GM21515 (cell line): ENCODE measurements around the gene PIERCE2.
"Not testable (repeated sequence)": the region's sequence is repeated elsewhere in the genome, so short reads cannot be mapped to it uniquely, and the experiment has no call there.

Experiments
- ATAC-seq: cut with Tn5 transposase; IDR thresholded peaks from one replicate; pipeline ENCODE4 v1.9.1; 2021; ENCODE audit not compliant: unreplicated experiment

PIERCE2 gene

GRCh38 chr15:55422089-55422488, 13.8 kb downstream of the PIERCE2 start:
- no peak for ATAC-seq

GRCh38 chr15:55434989-55435825, 26.9 kb downstream of the PIERCE2 start:
- peak; percentile 75 for ATAC-seq

DNA sequence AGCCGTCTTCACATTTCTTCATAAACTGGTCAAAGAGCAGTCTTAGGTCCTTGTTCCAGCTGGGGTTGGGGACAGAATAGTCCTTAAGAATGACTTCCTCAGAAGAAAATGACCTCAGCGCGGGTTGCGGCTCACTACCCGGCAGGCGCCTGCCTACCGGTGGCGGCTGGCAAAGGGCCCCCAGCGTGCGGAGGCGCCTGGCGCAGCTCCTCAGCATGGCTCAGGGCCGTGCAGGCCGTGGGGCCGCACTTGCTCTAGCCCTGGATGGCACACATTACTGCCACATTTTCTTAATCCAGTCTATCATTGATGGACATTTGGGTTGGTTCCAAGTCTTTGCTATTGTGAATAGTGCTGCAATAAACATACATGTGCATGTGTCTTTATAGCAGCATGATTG, 34.8 kb downstream of the PIERCE2 start:
- ATAC-seq, result not testable (repeated sequence)

DNA sequence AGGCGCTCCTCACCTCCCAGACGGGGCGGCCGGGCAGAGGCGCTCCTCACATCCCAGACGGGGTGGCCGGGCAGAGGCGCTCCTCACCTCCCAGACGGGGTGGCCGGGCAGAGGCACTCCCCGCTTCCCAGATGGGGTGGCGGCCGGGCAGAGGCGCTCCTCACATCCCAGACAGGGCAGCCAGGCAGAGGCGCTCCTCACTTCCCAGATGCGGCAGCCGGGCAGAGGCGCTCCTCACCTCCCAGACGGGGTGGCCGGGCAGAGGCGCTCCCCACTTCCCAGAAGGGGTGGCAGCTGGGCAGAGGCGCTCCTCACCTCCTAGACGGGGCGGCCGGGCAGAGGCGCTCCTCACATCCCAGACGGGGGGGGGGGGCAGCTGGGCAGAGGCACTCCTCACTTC, 37.6 kb downstream of the PIERCE2 start:
- ATAC-seq, result not testable (repeated sequence)

GRCh38 chr15:55446379-55447029, 38.2 kb downstream of the PIERCE2 start:
- not testable (repeated sequence) for ATAC-seq

- not testable (repeated sequence) for ATAC-seq
Measured at GRCh38 chr15:55447030-55447394, 38.7 kb downstream of the PIERCE2 start.

DNA sequence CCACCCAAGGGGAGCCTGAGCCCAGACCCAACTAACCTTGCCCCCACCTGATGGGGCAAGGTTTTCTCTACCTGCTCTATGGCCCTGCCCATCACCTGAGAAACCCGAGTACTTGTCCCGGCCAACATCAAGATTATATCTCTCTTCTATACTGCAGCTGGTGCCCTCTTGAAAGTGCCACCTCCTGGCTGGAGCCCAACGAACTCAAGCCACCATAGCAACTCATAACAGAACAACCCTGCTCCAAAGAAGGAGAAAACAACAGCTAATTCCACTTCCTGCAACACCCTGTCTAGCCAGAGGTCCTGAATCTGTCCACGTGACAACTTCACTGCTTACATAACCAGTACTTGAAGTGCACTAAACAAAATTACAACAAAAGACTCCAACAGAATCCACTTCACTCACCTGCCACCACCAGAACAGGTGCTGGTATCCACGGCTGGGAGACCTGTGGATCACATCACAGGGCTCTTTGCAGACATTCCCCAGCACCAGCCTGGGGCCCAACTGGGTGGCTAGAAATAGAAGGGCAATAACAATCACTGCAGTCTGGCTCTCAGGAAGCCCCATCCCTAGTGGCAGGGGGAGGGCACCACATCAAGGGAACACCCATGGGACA, 49.2 kb downstream of the PIERCE2 start:
- no peak for ATAC-seq

GRCh38 chr15:55461447-55461846, 53.2 kb downstream of the PIERCE2 start:
- no peak for ATAC-seq

DNA sequence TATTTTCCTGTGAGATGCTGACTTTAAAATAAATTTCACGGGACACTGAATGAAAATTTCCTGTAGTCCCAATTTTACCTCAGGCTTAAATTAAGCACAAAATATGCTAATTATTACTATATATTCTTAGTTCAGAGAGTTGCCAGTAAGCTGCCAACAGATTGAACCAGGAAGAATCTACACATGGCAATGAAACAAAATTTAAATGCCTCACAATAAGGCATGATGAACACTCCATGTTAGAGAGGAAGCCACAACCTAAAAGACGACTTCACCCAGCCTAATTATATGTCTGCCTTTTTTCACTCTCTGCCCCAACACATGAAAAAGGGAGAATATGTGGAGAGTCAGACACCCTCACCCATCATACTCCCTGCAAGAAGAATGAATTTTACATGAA, 60.0 kb downstream of the PIERCE2 start:
- no peak for ATAC-seq
